Measurements from ENCODE around the gene MINDY4.
"Not testable (repeated sequence)": the region's sequence is repeated elsewhere in the genome, so short reads cannot be mapped to it uniquely, and the experiment has no call there.

The MINDY4 gene

DNA sequence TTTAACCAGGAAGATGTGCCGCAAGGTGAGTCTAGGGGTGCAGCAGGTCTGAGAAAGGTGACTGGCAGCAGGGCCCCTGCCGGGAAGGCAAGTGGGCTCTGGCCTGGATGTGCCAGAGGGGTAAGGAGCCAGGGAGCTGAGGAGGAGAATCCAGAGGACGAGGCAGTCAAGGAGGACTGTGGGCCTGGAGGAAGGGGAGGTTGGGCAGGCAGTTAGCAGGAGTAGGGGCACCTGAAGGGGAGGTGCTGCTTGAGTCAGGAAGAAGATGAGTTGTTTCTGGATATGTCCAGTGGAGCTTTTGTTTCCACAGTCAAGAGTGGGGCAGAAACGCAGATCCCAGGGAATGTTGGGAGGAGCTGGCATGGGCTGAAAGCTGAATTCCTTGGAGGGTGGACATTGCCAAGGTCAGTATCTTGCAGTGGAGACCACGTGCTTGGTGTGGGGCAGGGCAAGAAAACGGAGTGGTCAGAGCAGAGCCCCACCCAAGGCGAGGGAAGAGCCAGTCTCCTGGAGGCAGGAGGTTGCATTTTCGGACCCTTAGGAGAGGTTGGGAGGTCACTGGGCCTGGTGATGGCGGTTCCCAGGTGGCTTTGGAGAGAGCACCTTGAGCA is 34.0 kb downstream of the MINDY4 start:
- DNase-seq = no peak

DNA sequence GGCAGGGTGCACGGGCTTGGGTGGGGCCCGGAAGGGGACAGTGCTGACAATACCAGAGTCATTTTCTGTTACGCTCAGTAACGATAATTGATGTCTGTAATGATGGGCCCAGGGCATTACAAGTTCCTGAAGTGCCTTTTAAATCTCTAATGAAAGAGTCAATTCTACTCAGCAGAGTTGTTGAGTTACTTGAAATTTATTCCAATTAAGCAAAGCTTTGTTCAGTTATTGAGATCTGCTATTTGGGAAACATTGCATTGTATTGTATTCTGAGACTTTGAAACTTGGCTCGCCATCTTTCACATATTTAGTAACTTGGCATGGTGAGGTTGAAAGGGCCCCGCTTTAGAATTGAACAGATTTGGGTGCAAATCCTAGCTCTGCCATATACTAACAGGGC is 34.7 kb downstream of the MINDY4 start:
- DNase-seq = no peak

DNA sequence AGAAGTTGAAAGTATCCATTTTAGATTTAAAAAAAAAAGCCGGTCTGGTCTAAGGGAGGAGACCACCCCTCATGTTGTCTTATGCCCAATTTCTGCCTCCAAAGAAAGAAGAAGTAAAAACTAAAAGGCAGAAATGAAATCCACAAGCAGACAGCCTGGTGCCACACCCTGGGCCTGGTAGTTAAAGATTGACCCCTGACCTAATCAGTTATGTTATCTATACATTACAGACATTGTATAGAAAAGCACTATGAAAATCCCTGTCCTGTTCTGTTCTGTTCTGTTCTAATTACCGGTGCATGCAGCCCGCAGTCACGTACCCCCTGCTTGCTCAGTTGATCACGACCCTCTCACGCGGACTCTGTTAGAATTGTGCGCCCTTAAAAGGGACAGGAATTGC is 36.3 kb downstream of the MINDY4 start:
- DNase-seq = not testable (repeated sequence)

DNA sequence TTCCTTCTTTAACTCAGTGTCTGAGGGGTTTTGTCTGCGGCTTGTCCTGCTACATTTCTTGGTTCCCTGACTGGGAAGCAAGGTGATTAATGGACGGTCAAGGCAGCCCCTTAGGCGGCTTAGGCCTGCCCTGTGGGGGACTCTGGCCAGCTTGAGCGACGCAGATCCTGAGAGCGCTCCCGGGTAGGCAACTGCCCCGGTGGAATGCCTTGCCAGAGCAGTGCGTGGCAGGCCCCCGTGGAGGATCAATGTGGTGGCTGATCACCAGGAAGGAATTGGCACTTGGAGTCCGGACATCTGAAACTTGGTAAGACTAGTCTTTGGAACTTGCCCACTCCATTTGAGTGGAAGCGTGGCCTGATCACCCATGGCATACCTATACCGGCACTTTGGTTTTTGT is 36.7 kb downstream of the MINDY4 start:
- not testable (repeated sequence) for DNase-seq

DNA sequence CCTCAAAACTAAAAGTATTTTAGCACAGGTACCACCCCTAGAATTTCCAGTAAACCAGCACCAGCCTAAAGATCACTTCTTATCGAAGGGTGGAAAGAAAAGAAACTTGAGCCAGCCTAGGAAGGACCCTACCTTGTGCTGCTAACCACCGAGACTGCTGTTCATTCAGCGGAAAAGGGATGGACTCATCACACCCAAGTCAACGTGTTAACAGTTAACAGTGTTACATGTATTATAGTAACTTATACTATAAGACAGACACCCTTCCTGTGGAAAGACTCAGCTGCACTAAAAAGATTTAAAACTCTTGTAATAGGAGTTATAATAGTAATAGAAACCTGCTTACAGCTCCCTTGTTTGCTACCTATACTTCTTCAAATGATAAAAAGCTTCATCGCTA is 39.8 kb downstream of the MINDY4 start:
- no peak for DNase-seq

DNA sequence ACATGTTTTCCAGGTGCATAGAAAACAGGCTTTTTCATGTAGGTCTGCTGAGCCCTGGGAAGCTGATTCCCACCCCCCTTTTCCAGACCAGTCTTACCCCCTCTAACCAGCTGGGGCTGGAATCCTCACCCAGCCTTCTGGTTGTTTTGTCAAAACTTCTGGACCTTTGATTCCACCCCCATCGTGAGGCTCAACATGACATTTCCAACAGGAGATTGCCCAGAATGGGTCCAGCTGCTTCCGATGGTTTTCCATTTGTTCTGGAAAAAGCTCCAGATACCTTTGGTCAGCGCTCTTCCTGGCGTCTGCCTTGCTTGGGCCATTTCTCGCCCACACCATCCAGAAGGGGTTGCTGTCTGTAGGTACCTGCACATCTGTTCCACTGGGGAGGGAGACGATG is 41.5 kb downstream of the MINDY4 start:
- DNase-seq = no peak

DNA sequence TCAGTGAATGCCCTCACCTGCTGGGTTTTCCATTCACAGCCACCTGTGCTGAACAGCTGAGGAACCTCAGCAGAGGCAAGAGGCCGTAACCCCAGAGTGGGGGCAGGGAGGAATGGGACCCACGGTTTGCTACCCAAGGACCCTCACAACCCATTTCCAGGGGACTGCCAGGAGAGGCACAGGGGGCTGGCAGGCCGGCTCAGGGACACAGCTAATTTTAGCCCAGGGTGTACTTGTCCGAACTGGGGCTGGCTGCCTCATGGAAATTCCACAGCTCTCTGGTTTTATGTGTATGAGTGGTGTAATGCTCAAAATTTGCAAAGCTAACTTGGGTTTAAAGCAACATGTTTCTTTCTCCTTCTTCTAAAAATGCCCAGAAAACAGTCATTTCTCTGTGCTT is 42.2 kb downstream of the MINDY4 start:
- DNase-seq = no peak

DNA sequence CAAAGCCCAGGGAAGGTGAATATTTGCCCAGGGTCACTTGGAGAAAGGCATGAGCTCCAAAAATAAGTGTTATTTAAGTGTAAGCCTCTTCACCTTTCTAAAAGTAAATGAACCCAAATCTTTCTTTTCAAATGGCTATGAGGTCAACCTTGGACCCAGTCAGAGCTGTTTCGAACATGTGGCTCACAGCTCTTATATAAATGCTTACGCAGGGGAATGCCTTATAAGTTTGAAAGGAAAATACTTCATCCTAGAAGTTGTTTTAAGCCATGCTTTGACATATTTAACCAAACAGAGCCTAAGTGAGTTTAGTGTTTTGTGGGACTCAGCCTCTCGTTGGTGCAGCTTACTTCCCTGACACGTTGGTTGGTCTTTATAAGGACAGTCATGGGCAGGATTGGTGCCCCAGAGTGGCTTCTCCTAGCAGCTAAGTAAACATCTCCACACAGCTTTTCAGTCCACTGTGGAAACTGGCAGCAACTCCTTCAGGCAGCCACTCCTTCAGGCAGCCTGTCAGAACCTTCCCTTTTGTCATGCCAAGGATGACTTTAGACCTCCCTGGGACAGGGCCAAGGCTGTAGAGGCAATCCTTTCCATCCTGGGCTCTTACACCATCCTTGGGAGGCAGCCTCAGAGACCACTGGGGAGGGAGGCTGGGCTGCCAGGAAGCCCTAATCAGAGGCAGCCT is 43.6 kb downstream of the MINDY4 start:
- DNase-seq = no peak

DNA sequence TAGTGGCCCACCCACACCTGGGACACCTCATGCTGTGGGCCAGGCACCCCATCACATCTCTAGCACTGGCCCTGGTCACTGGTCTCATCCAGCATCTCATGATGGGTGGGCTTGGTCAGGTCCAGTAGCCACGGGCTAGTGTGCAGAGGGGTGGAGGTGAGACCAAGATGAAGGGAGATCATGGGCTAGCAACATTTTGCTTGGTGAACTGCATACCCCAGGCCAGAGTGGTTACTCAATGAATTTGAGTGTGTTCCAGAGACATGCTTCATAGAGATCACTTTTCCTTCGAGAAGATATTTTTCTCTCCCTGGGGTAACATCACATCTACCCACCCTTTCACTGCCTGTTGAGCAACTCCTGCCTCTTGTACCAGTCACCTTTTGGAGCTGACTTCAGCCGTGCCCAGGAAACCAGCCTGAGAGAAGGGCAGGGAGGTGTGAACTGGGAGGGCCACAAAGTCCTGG is 44.2 kb downstream of the MINDY4 start:
- no peak for DNase-seq

DNA sequence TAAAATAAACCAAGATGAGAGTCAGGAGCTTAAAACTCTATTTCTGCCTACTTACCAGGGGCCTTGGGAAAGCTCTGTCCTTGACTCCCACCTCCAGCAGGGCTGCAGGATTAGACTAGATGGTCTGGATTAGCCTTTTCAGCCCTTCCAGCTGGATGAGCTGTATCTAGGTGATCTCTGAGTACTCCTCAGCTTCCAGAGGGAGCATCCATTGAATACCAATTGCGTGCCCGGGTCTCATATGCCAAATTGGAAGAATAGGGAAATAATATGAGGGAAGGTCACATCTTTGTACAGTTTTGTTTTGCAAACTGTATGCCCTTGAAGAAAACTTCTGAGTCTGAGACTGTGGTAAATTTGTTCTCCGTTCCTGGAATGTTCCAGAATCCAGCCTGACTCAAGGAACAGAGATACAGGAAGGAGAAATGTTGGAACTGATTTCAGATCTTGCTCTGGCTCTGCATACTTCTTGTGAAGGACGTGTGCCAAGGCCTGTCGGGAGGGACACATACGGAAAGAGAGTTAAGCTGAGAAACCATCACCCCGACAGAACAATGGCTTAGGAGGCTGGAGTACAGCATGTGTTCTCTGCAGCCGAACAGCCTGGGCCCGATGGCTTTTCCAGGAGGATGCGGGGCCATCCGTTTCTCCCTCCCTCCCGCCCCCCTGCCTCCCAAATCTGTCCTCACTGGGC is 44.9 kb downstream of the MINDY4 start:
- no peak for DNase-seq

DNA sequence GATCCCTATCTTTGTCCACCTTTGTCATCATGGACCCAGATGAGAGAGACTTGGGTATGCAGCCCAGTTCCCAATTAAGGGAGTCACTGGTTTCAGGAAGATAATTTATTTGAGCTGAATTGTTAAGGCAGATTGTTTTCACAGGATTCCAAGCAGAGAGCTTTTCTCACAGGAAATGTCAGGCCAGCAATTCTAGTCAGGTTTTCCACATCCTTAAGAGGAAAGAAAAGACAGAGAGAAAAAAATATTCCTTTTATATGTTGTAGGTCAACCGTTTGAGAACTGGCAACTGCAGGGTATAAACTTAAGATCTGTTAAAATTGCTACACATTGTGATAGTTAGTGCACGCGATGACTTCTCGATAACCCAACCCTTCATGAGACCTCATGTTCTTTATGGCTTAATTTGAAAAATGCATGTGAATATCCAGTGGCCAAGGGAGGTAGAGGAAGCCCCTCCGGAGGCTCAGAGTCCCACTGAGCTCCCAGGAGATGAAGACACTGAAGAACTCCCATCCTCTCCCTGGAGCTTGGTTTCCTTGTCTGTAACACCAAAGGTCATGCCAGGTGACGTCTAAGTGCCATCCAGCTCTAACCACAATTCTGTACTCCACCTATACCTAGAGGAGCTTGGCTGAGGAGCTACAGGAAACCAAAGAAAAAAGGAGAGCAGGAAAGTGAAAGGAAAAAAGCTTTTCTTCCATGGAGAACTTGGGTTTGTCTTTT is 45.6 kb downstream of the MINDY4 start:
- no peak for DNase-seq

DNA sequence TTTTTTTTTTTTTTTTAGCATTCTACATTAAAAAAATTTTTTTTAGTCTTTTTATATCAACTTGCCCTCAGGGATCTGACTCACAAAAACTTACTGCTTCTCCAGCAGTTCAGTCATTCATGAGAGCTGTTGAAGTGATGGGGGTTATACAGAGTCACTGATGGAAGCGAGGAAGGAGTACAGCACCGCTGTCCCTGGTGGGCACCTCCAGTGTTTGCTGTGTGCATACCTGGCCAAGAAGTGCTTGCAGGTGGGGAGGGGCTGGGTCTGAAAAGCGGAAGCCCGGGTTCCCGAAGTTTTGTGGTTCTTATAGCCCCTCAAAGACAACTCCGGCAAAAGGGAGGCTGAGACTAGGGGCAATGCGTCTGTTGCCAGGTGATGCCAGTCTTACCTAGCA is 46.2 kb downstream of the MINDY4 start:
- no peak for DNase-seq

DNA sequence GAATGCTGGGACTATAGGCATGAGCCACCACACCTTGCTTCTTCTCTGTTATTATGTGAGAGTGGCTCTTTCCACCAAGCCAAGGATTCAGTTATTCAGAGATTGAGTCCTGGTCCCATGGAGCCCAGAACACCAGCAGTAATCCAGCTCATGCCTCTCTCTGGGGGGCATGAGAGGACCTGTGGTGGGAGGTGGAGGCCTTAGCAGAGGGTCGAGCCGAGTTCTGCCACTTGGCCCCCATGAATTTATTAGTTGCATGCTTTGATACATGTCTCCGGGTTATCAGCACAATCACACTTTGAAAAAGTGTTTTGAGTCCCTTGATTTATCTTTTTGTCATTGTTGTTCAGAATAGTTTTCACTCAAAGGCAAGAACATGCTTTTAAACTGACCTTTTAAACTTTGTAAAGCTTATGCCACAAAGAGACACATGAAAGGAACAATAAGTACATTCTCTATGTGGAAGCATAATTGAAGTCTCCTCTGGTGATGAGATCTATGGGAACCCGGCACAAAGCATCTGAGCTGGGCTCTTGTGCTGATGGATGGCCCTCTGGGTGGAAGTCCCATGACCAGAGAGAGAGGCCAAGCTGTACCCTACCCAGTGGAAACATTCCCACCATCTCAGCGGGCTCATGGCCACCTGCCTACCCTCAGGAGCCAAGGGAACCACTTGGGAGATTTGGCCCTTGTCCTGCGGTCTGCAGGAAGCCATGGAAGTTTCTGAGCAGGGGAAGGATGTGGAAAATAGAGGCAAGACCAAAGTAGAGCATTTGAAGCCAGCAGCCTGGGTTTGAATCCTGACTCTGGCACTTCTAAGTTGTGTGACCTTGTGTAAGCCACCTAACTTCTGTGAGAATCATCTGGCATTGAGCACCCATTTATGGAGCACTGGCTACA is 53.9 kb downstream of the MINDY4 start:
- DNase-seq = no peak

DNA sequence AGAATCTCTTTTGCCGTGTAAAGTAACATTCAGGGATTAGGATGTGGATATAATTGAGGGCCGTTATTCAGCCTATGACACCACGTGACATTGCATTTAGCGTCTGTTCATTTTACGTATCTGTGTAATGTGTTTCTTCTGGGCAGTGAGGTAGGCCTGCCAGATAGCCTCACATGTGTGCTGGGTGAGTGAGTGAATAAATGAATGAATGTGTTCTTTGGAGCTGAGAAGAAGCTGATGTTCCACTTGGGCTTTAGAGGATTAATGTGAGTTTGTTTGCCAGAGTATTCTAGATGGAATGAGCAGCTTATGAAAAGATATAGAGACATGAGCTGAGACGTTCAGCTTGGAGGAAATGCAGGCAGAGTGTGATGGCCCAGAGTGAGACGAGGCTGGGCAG is 55.0 kb downstream of the MINDY4 start:
- no peak for DNase-seq

DNA sequence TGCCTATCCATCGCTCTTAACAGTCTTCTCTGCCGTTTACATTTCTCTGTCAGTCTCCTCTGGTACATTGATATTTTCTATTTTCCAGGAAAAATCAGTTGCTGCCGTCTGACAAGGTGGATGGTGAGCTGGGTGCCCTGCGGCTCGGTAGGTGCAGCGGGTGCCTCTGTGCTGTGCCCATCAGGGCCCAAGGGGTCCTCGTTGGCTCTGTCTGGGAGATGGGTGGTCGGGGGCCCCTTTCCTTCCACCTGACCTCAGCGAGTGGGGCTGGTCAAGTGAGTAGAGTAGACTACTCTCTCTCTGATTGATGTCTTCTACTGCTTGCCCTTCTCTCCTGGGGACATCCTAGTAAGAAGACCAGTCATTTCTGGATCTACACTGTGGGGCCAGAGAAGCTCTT is 57.4 kb downstream of the MINDY4 start:
- no peak for DNase-seq

DNA sequence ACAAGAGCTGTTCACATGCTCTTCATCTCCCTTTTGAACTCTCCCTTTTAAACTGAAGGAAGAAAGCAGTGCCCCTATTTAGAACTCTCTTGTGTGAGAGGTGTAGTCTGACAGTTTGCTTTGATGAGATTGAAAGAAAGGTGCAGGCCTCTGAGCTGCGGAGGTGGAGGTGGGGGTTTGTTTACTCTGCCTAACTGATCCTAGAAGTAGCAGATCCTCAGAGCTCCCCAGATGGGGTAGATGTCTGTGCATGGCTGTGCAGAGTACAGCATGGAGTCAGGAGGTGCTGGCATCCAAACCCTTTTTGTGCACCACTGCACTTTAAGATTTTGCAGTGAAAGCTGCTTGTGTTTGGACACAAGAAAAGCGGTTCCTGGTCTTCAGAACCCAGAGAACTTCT is 58.3 kb downstream of the MINDY4 start:
- DNase-seq = no peak

DNA sequence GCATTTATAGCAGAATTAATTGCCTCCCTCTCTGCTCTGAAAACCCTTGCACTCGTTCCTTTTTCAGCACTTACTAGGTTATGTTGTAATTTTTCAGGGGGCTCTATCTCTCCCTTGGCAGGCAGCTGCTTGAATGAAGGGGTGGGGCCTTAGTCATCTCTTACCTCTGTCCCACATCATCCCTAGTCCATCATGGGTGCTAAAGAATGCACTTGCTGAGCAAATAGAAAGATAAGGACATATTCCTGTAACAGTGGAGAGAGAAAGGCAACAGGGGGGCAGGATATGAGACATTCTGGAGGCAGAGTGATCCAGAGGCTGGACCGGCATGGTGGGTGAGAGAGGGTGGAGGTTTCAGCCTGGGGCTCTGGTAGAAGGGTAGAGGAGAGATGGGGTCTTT is 60.0 kb downstream of the MINDY4 start:
- no peak for DNase-seq

DNA sequence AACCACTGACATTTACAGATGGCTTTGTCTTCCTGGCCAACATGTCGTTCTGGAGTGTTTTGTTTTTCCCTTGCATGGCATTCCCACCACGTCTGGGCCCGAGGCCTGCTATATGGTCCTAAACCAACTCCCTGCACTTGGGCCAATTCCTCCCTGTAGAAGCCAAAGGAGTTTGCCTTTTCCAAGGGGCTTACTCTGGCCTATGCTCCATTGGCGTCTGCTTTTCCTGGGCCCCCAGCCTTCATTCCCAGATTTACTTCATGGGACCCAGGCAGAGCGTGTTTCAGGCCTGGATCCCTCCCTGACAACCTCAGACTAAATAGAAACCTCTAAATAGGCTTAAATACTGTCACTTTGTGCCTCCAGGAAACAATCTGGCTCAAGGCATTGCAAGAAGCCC is 60.7 kb downstream of the MINDY4 start:
- DNase-seq = no peak

DNA sequence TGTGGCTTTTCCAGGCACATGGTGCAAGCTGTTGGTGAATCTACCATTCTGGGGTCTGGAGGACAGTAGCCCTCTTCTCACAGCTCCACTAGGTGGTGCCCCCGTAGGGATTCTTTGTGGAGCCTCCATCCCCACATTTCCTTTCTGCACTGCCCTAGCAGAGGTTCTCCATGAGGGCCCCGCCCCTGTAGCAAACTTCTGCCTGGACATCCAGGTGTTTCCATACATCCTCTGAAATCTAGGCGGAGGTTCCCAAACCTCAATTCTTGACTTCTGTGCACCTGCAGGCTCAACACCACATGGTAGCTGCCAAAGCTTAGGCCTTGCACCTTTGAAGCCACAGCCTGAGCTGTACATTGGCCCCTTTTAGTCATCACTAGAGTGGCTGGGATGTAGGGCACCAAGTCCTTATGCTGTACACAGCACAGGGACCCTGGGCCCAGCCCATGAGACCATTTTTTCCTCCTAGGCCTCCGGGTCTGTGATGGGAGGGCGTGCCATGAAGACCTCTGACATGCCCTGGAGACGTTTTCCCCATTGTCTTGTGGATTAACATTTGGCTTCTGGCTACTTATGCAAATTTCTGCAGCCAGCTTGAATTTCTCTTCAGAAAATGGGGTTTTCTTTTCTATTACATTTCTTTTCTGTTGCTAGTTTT is 62.9 kb downstream of the MINDY4 start:
- DNase-seq = not testable (repeated sequence)

DNA sequence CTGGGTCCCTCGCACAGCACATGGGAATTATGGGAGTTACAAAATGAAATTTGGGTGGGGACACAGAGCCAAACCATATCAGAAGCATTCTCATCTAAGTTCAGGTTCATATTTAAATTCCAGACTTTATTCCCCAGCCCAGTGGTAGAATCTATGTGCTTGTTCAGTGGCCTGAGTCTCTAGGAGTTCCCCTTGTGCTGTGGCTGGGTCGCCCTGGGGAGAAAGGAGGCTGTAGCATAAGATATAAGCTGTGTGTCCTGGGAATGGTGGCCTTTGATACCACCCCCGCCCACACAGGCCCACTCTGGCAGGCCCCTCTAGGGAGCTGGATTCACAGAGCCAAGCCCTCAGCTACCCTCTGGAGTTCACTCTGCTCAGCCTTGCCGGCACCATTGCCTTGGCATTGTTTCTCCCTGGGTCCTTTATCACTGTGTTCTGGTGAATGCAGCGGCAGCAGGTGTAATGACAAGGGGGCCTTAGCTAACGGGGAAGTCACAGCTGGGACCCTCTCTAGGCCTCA is 64.2 kb downstream of the MINDY4 start:
- DNase-seq = no peak

DNA sequence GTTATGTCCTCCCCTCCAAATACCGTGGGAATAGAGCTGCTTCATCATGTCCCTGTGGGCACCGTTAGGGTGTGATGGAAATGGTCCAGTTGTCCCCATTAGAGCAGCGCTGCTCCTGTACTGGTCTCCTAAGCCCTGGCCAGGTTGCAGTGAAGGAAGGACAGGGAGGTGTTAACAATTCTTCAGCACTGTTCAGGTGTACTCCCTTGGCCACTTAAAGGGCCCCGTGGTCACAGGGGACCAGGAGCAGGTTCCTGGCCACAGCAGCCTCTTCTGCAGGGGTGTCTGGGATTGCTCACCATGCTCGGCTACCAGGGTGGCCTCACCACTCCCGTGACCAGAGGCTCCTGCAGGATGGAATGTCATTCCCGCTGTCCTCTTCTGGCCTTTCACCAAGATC is 65.8 kb downstream of the MINDY4 start:
- no peak for DNase-seq

DNA sequence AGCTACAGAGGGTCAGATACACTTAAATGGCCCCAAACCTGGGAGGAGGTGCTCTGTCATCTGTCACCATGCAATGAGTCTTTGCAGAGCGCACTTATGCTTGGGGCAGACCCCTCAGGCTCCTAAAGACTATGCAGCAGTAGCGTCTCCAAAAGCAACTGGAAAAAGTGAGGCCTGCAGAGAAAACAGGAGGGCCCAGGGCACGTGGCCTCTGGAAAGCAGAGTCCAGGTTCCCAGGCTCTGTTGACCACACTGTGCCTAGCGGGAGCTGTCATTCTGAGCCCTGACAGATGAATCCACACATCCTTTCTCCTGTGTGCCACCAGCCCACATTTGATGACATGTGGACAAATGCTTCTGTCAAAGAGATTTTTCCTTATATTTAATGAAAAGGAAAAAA is 66.4 kb downstream of the MINDY4 start:
- no peak for DNase-seq
